NCI-H1105 treated with DMSO at 0.1 percent for 48 hours (cell line): Measurements from ENCODE around the gene GPR158.

Source experiments
- DNase-seq: peaks from one replicate; lab custom pipeline; 2025; lab: John Stamatoyannopoulos, UW

The GPR158 gene

DNA sequence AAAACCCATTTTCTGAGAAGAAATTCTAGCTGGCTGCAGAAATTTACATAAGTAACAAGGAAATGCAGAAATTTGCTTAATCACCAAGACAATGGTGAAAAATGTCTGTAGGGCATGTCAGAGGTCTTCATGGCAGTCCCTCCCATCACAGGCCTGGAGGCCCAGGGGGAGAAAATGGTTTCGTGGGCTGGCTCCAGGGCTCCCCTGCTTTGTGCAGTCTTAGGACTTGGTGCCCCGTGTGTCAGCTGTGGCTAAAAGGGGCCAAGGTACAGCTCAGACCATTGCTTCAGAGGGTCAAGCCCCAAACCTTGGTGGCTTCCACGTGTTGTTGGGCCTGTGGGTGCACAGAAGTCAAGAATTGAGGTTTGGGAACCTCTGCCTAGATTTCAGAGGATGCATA, 215.9 kb downstream of the GPR158 start:
- DNase-seq: no peak

DNA sequence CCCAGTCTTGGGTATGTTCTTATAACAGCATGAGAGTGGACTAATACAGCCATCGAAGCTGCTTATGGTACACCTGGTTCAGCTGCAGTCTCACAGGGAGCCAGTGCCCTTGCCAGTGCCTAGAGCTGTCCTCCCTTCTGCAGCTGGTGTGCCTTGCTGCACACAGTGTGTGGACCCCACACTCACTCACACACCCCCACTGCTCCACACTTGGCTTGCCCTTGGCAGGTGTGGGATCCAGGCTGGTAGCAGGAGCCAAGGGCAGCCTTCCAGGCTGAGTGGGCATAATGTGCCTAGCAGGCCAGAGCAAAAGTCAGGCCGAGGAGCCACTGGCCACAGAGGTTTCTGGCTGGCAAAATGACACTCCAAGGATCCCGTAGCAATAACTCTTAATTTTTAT, 217.3 kb downstream of the GPR158 start:
- no peak for DNase-seq

DNA sequence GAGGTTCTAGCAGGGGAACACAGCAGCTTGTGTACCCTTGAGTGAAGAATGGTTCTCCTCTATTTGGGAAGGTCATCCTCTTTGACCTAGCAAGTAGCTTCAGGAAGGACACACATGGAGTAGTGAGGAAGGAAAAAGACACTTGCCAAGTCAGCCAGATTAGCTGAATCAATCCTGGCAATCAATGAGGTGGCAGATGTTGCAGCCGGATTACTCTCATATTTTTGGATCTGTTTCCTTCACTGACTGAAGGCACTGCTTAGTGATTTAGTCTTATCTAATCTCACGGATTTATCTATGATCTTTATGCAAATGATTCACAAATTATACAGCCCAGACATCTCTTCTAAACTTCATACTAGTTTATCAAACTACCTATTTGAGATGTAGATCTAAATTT, 218.8 kb downstream of the GPR158 start:
- no peak for DNase-seq

DNA sequence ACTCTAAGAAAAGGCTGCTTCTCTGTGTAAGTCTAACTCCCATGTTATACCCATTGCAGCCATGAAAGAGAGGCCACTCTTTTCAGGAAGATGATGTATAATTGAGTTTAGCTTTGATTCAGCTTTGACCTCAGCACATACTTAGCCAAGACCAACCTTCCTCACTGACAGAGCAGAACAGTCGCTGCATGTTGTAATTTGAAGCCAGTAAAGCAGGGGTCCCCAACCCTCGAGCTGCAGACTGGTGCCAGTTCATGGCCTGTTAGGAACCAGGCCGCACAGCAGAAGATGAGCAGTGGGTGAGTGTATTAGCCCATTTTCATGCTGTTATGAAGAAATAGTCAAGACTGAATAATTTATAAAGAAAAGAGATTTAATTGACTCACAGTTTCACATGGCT, 223.9 kb downstream of the GPR158 start:
- DNase-seq: no peak

GRCh38 chr10:25405871-25406270, 231.1 kb downstream of the GPR158 start:
- DNase-seq: no peak

- DNase-seq: no peak
Observed at GRCh38 chr10:25417611-25418010, 242.8 kb downstream of the GPR158 start.

GRCh38 chr10:25425776-25426175, 251.0 kb downstream of the GPR158 start:
- DNase-seq: no peak

DNA sequence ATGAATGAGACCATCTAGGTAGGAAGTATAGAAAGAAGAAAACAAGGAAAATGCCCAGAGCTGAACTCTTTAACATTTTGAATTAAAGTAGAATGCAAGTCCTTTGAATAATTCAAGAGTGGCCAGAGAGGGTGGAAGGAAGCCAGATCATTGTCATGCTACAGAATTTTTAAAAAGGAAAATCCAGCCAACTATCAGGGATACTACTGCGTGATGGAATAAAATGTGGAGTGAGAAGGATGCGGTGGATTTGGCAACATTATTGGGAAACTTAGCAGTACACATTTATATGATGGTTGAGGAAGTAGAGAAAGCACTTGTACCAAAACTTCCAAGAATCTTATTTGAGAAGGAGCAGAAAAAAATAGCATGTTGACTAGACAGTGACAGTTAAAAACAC, 261.6 kb downstream of the GPR158 start:
- DNase-seq: no peak

- no peak for DNase-seq
Observed at GRCh38 chr10:25441270-25441669, 266.5 kb downstream of the GPR158 start.

- no peak for DNase-seq
Observed at GRCh38 chr10:25444266-25444665, 269.5 kb downstream of the GPR158 start.

DNA sequence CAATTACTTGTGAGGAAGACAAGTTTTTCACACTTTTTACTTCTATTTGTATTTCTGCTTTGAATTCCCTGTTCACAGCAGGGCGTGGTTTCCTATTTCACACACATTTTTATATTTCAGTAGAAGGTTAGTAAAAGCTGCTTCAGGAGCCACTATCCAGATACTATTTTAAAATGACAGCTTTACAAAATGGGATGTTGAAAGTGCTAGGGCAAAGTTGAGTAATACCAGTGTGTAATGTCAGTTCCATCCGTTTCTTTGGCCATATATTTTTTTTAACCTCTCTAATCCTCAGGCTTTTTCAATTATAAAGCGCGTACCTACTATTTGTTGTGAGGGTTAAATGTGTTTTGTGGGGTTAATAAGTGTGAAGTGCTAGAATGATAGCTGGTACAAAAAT, 276.6 kb downstream of the GPR158 start:
- DNase-seq: no peak

- DNase-seq: no peak
Observed at GRCh38 chr10:25453619-25454018, 278.8 kb downstream of the GPR158 start.

- DNase-seq: no peak
Observed at GRCh38 chr10:25455980-25456567, 281.3 kb downstream of the GPR158 start.

DNA sequence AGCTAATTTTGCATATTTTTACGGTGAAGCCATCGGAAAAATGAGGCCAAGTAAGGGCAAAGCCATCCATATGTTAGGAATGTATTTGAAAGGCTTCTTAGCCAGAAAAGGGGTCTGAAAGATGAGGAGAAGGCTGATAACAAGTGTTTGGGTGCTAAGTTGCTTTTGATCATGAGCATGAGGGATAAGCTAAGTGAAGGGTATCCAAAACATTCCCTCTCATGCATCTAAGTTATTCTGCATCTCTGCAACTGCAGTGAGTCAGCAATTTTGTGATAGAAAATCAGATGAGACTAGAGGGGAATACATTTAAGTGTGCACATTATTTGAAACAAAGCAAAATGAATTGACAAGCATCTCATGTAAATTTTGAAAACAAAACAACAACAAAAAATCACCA, 282.8 kb downstream of the GPR158 start:
- no peak for DNase-seq

- DNase-seq: no peak
Observed at GRCh38 chr10:25465582-25466372, 291.0 kb downstream of the GPR158 start.

- DNase-seq: no peak
Observed at GRCh38 chr10:25467881-25468280, 293.1 kb downstream of the GPR158 start.

DNA sequence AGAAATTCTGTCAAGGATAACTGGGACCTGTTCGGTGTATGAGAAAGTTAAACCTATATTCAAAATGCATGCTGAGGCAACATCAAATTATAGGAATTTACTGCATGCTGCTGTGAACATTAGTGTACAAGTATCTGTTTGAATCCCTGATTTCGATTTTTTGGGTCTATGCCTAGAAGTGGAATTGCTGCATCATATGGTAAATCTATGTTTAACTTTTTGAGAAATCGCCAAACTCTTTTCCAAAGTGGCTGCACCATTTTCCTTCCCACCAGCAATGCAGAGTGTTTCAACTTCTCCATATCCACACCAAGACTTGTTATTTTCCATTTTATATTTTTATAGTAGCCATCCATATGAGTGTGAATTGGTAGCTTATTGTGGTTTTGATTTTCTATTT, 306.7 kb downstream of the GPR158 start:
- no peak for DNase-seq

GRCh38 chr10:25483999-25484398, 309.2 kb downstream of the GPR158 start:
- DNase-seq: no peak

GRCh38 chr10:25487266-25487665, 312.5 kb downstream of the GPR158 start:
- DNase-seq: no peak

DNA sequence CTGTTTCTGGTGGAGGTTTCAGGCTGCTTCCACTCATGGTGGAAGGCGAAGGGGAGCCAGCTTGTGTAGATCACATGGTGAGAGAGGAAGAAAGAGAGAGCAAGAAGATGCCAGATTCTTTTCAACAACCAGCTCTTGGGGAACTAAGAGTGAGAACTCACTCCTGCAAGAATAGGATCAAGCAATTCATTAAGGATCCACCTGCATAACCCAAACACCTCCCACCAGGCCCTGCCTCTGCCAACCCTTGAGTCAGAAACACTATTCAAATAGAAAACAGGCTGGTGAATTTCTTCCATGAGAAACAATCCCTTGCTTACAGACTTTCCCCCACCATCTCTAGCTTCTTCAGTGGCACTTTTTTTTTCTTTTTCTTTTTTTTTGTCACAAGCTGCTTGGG, 317.2 kb downstream of the GPR158 start:
- DNase-seq: no peak

DNA sequence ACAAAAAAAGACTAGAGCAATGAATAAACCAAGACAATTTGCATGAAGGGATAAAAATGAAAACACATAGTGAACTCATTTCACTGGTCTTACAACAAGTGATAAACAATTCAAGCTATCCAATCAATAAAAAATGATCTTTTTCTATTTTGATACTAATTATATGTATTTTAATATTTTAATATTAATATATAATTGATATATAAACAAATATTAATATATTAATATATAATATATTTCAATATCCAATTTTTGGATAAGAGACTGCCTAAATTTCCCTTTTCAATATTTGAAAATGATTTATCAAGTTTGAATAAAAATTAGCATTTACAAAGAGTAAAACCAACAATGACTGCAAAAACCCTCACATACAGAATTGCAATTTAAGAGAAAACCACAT, 317.9 kb downstream of the GPR158 start:
- DNase-seq: no peak

DNA sequence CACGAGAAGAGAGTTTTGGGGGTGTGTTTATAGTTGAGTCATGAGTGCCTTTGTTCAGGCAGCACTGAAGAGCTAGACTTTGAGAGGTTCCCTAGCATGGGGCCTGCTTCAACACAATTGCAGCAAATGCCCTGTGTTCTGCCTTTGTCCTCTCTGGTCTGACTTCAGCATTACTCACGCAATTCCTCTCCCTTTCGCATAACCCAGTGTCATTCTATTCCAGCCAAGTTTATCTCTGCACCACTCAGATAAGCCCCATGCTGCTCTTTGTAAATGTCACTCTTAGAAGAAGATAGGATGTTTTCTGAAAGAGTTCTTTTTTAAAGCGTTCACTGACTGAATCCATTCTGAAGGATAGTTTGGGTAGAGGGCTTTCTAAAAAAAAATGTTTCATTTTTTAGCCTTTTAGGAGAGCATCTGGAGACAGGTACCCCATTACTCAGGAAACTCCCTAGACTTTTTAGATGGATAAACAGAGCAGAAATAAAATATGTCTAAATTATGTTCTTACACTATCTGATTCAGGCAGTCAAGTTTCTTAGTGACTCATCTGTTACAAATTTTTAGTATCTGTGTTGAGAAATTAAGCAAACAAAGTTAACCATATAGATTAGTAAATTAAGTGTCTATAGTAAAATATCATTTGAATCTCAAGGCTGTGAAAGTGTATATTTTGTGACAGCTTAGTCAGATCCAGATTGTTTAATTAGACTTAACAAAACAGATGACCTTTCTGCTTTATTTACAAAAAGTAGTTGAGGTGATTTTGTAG, 318.5 kb downstream of the GPR158 start:
- no peak for DNase-seq

DNA sequence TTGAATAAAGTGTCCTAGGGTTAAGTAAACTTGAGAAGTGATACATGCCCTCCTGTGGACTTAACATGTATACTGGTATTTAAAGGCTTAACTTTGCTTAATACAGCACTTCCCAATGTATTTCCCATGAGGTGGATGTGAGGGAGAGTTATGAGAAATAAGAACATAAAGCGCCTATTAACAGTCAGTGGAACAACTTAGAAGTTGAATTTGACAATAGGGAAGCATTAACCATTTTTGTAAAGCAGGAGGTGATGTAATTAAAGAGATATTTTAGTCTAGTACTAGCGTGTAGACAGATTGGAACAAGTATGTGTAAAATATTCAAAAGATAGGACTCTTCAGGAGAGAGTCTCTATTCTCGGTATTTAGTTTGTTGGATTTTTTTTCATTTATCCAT, 322.4 kb downstream of the GPR158 start:
- no peak for DNase-seq
